Neural progenitor cell (in vitro differentiated cells): ENCODE results near the gene PARP2.

ENCODE experiments used
- EZH2 ChIP-seq: fragments of 200-600 bp; sonication (generic); IDR thresholded peaks from 2 replicates; pipeline ENCODE4 v1.6.1; 2017; ENCODE audit warnings: antibody characterized with exemption, mild to moderate bottlenecking, moderate library complexity
- TF ChIP-seq, protein P1 (sequence below): fragments of 200-600 bp; sonication (generic); IDR thresholded peaks from 2 replicates; pipeline ENCODE4 v1.5.1; 2017; ENCODE audit warnings: antibody characterized with exemption, mild to moderate bottlenecking

DNA sequence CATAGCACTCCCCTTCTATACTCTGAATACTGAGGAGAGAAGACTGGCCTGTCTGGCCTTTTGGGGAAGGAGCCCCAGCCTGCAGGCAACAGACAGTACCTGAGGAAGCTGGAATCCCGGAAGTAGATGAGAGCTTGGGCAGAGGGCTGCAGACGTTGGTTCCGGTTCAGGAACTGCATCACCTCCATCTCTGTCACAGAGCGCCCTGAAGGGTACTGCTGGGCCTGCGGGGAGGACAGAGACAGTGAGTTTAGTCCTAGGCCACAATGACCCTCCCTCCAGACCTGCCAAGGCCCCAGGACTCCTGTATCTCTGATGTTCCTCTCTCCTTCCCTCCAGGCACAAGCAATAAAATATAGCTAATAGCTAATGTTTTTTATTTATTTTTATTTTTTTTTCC, 41.5 kb downstream of the PARP2 start:
- TF ChIP-seq, protein P1, sequence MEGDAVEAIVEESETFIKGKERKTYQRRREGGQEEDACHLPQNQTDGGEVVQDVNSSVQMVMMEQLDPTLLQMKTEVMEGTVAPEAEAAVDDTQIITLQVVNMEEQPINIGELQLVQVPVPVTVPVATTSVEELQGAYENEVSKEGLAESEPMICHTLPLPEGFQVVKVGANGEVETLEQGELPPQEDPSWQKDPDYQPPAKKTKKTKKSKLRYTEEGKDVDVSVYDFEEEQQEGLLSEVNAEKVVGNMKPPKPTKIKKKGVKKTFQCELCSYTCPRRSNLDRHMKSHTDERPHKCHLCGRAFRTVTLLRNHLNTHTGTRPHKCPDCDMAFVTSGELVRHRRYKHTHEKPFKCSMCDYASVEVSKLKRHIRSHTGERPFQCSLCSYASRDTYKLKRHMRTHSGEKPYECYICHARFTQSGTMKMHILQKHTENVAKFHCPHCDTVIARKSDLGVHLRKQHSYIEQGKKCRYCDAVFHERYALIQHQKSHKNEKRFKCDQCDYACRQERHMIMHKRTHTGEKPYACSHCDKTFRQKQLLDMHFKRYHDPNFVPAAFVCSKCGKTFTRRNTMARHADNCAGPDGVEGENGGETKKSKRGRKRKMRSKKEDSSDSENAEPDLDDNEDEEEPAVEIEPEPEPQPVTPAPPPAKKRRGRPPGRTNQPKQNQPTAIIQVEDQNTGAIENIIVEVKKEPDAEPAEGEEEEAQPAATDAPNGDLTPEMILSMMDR = no peak
- TF ChIP-seq EZH2 = no peak
